IMR-90 (cell line): ENCODE data around the gene RAB28. TPM values are rescaled to one million over a fixed set of nuclear protein-coding genes. Genes with fewer than 3 reads are reported as not detected.

Experiments
- ATAC-seq: fragments of 200-7000 bp; cut with Tn5 transposase; 2 replicates; pipeline ENCODE4 v1.9.1; 2020; ENCODE audit warnings: low read depth, mild to moderate bottlenecking, moderate library complexity
- BruUV-seq: library from RNA; stranded (reverse); fragments of 400-500 nt; replicated peaks from 2 replicates; lab custom pipeline; 2021; lab: Mats Ljungman, UMichigan
- CTCF ChIA-PET: fragments of 300-600 bp; formaldehyde crosslinking; extraction: SDS; loops from one replicate; lab custom pipeline; 2021; ENCODE audit warnings: antibody characterized with exemption; lab: Yijun Ruan, JAX
- POLR2A ChIA-PET: fragments of 300-600 bp; sonication (Branson Sonifier 250); formaldehyde crosslinking; loops from one replicate; lab custom pipeline; 2022; ENCODE audit warnings: antibody characterized with exemption; ENCODE audit not compliant: unreplicated experiment; lab: Charles Lee
- DNase-seq: peaks from one replicate; pipeline ENCODE4 v3.0.0; 2013
- H2AFZ ChIP-seq: replicated peaks from 2 replicates; pipeline ENCODE3; 2013; ENCODE audit warnings: low read length, mild to moderate bottlenecking; ENCODE audit not compliant: poor library complexity
- H2AK5ac ChIP-seq: 2 replicates; pipeline ENCODE4 v1.6.1; 2013; ENCODE audit warnings: low read depth, low read length, inconsistent platforms
- H2AK9ac ChIP-seq: replicated peaks from 2 replicates; pipeline ENCODE3; 2013; ENCODE audit warnings: mild to moderate bottlenecking, low read depth, low read length, moderate library complexity; ENCODE audit not compliant: poor library complexity
- H2BK120ac ChIP-seq: 2 replicates; pipeline ENCODE4 v1.6.1; 2013; ENCODE audit warnings: low read depth, low read length, inconsistent platforms
- H2BK15ac ChIP-seq: 3 replicates; pipeline ENCODE4 v1.6.1; 2013; ENCODE audit warnings: low read depth, low read length, inconsistent platforms
- H2BK20ac ChIP-seq: 2 replicates; pipeline ENCODE4 v1.6.1; 2013; ENCODE audit warnings: low read depth, mild to moderate bottlenecking, inconsistent platforms, low read length, moderate library complexity
- H2BK5ac ChIP-seq: 2 replicates; pipeline ENCODE4 v1.6.1; 2013; ENCODE audit warnings: mild to moderate bottlenecking, low read depth, low read length, inconsistent platforms; ENCODE audit not compliant: poor library complexity, severe bottlenecking
- H3K14ac ChIP-seq: replicated peaks from 2 replicates; pipeline ENCODE4 v1.6.1; 2013; ENCODE audit warnings: low read depth, low read length, inconsistent platforms
- H3K18ac ChIP-seq: 2 replicates; pipeline ENCODE4 v1.6.1; 2013; ENCODE audit warnings: low read depth, low read length, control low read depth
- H3K23ac ChIP-seq: 2 replicates; pipeline ENCODE4 v1.6.1; 2013; ENCODE audit warnings: low read depth, low read length, inconsistent platforms
- H3K27ac ChIP-seq: 2 replicates; pipeline ENCODE4 v1.5.1; 2013; ENCODE audit warnings: mild to moderate bottlenecking, control low read depth, low read length; ENCODE audit not compliant: insufficient read depth
- H3K27me3 ChIP-seq: 2 replicates; pipeline ENCODE4 v1.6.1; 2013; ENCODE audit warnings: low read length; ENCODE audit not compliant: control insufficient read depth, insufficient read depth
- H3K36me3 ChIP-seq: 2 replicates; pipeline ENCODE4 v1.6.1; 2013; ENCODE audit warnings: low read length, mixed read lengths; ENCODE audit not compliant: control insufficient read depth, insufficient read depth
- H3K4ac ChIP-seq: 2 replicates; pipeline ENCODE4 v1.6.1; 2013; ENCODE audit warnings: low read depth, low read length, inconsistent platforms
- H3K4me1 ChIP-seq: 2 replicates; pipeline ENCODE4 v1.6.1; 2013; ENCODE audit warnings: low read length, mixed read lengths; ENCODE audit not compliant: control insufficient read depth, insufficient read depth
- H3K4me2 ChIP-seq: 2 replicates; pipeline ENCODE4 v1.6.1; 2013; ENCODE audit warnings: low read depth, mild to moderate bottlenecking, control low read depth, low read length, moderate library complexity
- H3K4me3 ChIP-seq: 2 replicates; pipeline ENCODE4 v1.5.1; 2013; ENCODE audit warnings: low read depth, mild to moderate bottlenecking, control low read depth, low read length, moderate library complexity; ENCODE audit not compliant: insufficient read depth
- H3K56ac ChIP-seq: 2 replicates; pipeline ENCODE4 v1.6.1; 2013; ENCODE audit warnings: low read length, inconsistent platforms; ENCODE audit not compliant: insufficient read depth; ENCODE audit errors: extremely low read depth
- H3K79me1 ChIP-seq, 2 experiments: 2 replicates each; pipeline ENCODE4 v1.6.1; 2013; ENCODE audit warnings: low read length in 2 of 2, inconsistent platforms in 1 of 2, low read depth in 1 of 2
- H3K9ac ChIP-seq: 2 replicates; pipeline ENCODE4 v1.6.1; 2013; ENCODE audit warnings: low read depth, low read length, control low read depth
- H3K9me1 ChIP-seq: 2 replicates; pipeline ENCODE4 v1.6.1; 2013; ENCODE audit warnings: low read length, inconsistent platforms; ENCODE audit not compliant: insufficient read depth
- H3K9me3 ChIP-seq: 2 replicates; pipeline ENCODE4 v1.6.1; 2013; ENCODE audit warnings: low read length; ENCODE audit not compliant: control insufficient read depth, insufficient read depth
- H4K20me1 ChIP-seq: 2 replicates; pipeline ENCODE4 v1.6.1; 2013; ENCODE audit warnings: low read length, inconsistent platforms; ENCODE audit not compliant: insufficient read depth
- H4K5ac ChIP-seq: 2 replicates; pipeline ENCODE4 v1.6.1; 2013; ENCODE audit warnings: mild to moderate bottlenecking, low read depth, low read length, control low read depth
- H4K8ac ChIP-seq, 2 experiments: 2 replicates each; pipeline ENCODE4 v1.6.1; 2013; ENCODE audit warnings: low read depth in 2 of 2, low read length in 2 of 2, control low read depth in 1 of 2, inconsistent platforms in 1 of 2
- H4K91ac ChIP-seq: 2 replicates; pipeline ENCODE4 v1.6.1; 2013; ENCODE audit warnings: low read depth, low read length, inconsistent platforms; ENCODE audit not compliant: insufficient read depth
- SMC3 ChIP-seq: fragments of 150-350 bp; IDR thresholded peaks from 2 replicates; pipeline ENCODE4 v1.6.1; 2016; ENCODE audit warnings: low read depth, mild to moderate bottlenecking, antibody characterized with exemption, low read length, moderate library complexity
- USF2 ChIP-seq: fragments of 150-350 bp; IDR thresholded peaks from 2 replicates; pipeline ENCODE4 v1.6.1; 2017; ENCODE audit warnings: mild to moderate bottlenecking, antibody characterized with exemption, low read length, low read depth
- WGBS, 2 experiments: methylation state at CpG; one replicate each; pipeline versions ENCODE4 v1.1.5 to v1.1.7; 2013; ENCODE audit warnings: missing lambda C conversion rate in 2 of 2; ENCODE audit not compliant: insufficient read length in 1 of 2; ENCODE audit errors: extremely low coverage in 2 of 2; 5-methylcytosine and 5-hydroxymethylcytosine counted together
- dilution Hi-C: fragments of 300-500 bp; cut with HindIII; formaldehyde crosslinking; loops from one replicate; pipeline ENCODE4 v1.14.3; 2018; ENCODE audit warnings: low sequenced_read_pairs; ENCODE audit not compliant: unreplicated experiment
- in situ Hi-C: fragments of 300-500 bp; cut with MboI; formaldehyde crosslinking; loops from 3 replicates; pipeline ENCODE4 v1.14.3; 2019; ENCODE audit warnings: low sequenced_read_pairs, inconsistent platforms, mixed read lengths
- intact Hi-C: fragments of 100-400 bp; cut with micrococcal nuclease; formaldehyde crosslinking; loops from 2 replicates; pipeline ENCODE4 v1.10.0; 2022
- polyA plus RNA-seq, 3 experiments: library from polyadenylated mRNA; depleted of rRNA; stranded (reverse); fragments of >200 nt; gene quantifications; 2 replicates each; pipeline ENCODE4 v1.2.3, GENCODE V29; 2012; ENCODE audit warnings: low replicate concordance in 1 of 3
- total RNA-seq: library from RNA; depleted of rRNA; stranded (reverse); fragments of >200 nt; gene quantifications from 2 replicates; pipeline ENCODE4 v1.2.3, GENCODE V29; 2012

The RAB28 gene
- total and polyA plus RNA-seq, 2 of the 4 experiments (the other 2 are of a cell fraction), result 7.5 to 10.8 TPM

DNA sequence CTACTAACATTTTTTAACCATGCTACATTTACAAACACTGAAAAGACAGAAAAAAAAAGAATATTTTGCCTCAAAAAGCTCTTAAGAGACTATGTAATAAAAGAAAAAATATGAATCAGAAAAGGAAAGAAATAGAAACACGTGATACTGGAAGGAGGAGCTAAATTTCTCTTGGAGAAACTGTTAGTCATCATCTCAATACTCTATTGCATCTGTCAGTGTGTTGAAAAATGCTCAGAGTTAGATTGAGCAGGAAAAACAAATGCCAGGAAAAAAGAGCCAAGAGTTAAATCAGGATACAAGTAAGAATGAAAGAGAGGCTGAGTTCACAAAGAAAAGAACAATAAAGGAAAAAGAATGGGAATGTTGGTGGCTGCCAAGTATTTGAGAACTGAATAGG, 2.6 kb downstream of the RAB28 start:
- H4K20me1 ChIP-seq, result peaks cover 9% of the 10 kb centered on the region; the same call in 1 of the 2 replicates
- TF ChIP-seq USF2 (peak; percentile 31; the same call in 1 of the 2 replicates), SMC3 (no peak)
- H3K9me3 ChIP-seq, result no peaks in the 10 kb centered on the region
- H3K18ac ChIP-seq, result no peak overlapping the region
- no peak overlapping the region for H3K4me2 ChIP-seq
- H3K4me3 ChIP-seq, result no peak overlapping the region
- in situ Hi-C loops, result no loop called here
- H3K9ac ChIP-seq, result no peak overlapping the region
- no peak overlapping the region for H3K27ac ChIP-seq
- H2BK5ac ChIP-seq, result no peak overlapping the region
- H2BK120ac ChIP-seq, result no peak overlapping the region
- H2AK9ac ChIP-seq, result no peak overlapping the region
- peaks cover 0 to 15% of the 10 kb centered on the region in 2 experiments; a peak in 3 of 4 replicates for H3K79me1 ChIP-seq
- dilution Hi-C loops, result no loop called here
- POLR2A ChIA-PET, result no interaction called here
- intact Hi-C loops, result no loop called here
- DNase-seq (peak; percentile 46), ATAC-seq (no peak)
- no peak overlapping the region for H2BK15ac ChIP-seq
- no peaks in the 10 kb centered on the region for H3K9me1 ChIP-seq
- no peak overlapping the region for H2AFZ ChIP-seq
- CTCF ChIA-PET, result no interaction called here
- no peak overlapping the region for H4K91ac ChIP-seq
- no CpG with 5 or more reads among the region's 1 CpG for WGBS, 2 experiments
- no peak overlapping the region for H2AK5ac ChIP-seq
- no peak overlapping the region for H4K8ac ChIP-seq
- H3K36me3 ChIP-seq, result no peaks in the 10 kb centered on the region
- H4K5ac ChIP-seq, result no peak overlapping the region
- no peaks in the 10 kb centered on the region for H3K4me1 ChIP-seq
- H3K4ac ChIP-seq, result no peak overlapping the region
- H3K23ac ChIP-seq, result no peak overlapping the region
- BruUV-seq, result no TSS peak
- H3K56ac ChIP-seq, result no peak overlapping the region
- H2BK20ac ChIP-seq, result no peak overlapping the region
- no peaks in the 10 kb centered on the region for H3K27me3 ChIP-seq
- H3K14ac ChIP-seq, result no peak overlapping the region
